Epidermal melanocyte (primary cell): ENCODE measurements around the gene FTO.
A peak's percentile ranks its signal among the peaks of the same experiment; 100 is the strongest.
"Not testable (repeated sequence)": the region's sequence is repeated elsewhere in the genome, so short reads cannot be mapped to it uniquely, and the experiment has no call there.

Experiments used
- DNase-seq: peaks from one replicate; pipeline ENCODE4 v3.0.0; 2011; ENCODE audit warnings: low spot score; ENCODE audit not compliant: insufficient read length

Gene FTO

GRCh38 chr16:54174750-54175149 is 470.8 kb downstream of the FTO start:
- DNase-seq: no peak

- DNase-seq: no peak
These were observed 471.2 kb downstream of the FTO start for GRCh38 chr16:54175169-54175551.

GRCh38 chr16:54175552-54176375 is 471.8 kb downstream of the FTO start:
- no peak for DNase-seq

GRCh38 chr16:54176376-54176901 is 472.5 kb downstream of the FTO start:
- no peak for DNase-seq

- no peak for DNase-seq
These were observed 473.3 kb downstream of the FTO start for GRCh38 chr16:54177052-54177861.

GRCh38 chr16:54177862-54178477 is 474.0 kb downstream of the FTO start:
- DNase-seq: no peak

- DNase-seq: no peak
These were observed 474.6 kb downstream of the FTO start for GRCh38 chr16:54178478-54178976.

- no peak for DNase-seq
These were observed 476.7 kb downstream of the FTO start for GRCh38 chr16:54180421-54181359.

- DNase-seq: not testable (repeated sequence)
These were observed 477.9 kb downstream of the FTO start for GRCh38 chr16:54181683-54182329.

GRCh38 chr16:54185045-54185444 is 481.1 kb downstream of the FTO start:
- DNase-seq: no peak

- no peak for DNase-seq
These were observed 487.2 kb downstream of the FTO start for GRCh38 chr16:54191163-54191562.

GRCh38 chr16:54191592-54191991 is 487.6 kb downstream of the FTO start:
- DNase-seq: no peak

- DNase-seq: no peak
These were observed 489.2 kb downstream of the FTO start for GRCh38 chr16:54193013-54193664.

- peak; percentile 58 for DNase-seq
These were observed 489.8 kb downstream of the FTO start for GRCh38 chr16:54193665-54194333.

GRCh38 chr16:54194334-54194743 is 490.4 kb downstream of the FTO start:
- no peak for DNase-seq

GRCh38 chr16:54197758-54198157 is 493.8 kb downstream of the FTO start:
- DNase-seq: no peak

- no peak for DNase-seq
These were observed 495.7 kb downstream of the FTO start for GRCh38 chr16:54199487-54200160.

- DNase-seq: no peak
These were observed 496.2 kb downstream of the FTO start for GRCh38 chr16:54200161-54200534.
